Suppressor macrophage treated with lipopolysaccharide for 4 hours (primary cell): Measurements from ENCODE around the gene GRXCR1.
A peak's percentile ranks its signal among the peaks of the same experiment; 100 is the strongest.

Experiments used
- DNase-seq: peaks from one replicate; pipeline ENCODE4 v3.0.0-alpha.2; 2020

GRXCR1 gene

DNA sequence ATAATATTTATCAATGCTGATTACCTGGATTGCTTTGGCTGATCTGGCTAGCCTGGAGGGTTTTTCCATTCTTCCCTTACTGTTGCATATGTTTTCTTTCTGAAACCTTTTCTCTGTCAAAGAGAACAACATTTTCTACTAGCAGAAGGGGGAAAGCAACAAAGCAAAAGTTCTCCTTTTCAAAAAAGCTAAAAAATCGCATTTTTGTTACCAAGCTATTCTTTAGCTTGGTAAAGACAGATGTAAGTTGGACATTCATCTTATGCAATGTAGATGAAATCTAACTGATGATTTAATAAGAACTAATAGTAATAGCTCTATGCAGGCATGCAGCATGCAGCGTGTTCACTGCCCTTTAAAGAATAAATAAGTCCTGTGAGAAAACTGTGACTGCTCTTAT is at the start of gene GRXCR1:
TSS of gene GRXCR1 (plus strand) at position 301 of the 400 bp plus-strand sequence. CDS start 554 bp downstream, outside the sequence.
- DNase-seq: no peak

- no peak for DNase-seq
Observed at GRCh38 chr4:42843694-42844093, 48.8 kb upstream of the GRXCR1 start.

- no peak for DNase-seq
Observed at GRCh38 chr4:42844422-42845070, 48.0 kb upstream of the GRXCR1 start.

DNA sequence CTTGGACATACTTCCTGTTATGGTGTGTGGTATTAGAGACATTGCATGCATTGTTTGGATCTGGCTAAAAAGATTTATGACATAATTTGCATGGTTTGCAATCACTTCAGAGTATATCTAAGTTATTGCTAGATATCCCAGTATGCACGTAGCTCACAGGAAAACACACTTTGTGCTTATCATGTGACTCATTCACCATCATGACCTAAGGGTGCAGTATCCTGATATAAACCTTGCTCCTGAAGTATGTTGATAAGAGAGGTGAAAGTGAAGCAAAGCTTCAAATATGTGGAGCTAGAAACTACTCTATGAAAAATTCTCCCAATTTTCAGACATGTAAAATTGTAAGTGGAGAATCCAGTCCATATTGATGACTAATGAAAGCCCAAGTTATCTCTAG is 46.9 kb upstream of the GRXCR1 start:
- no peak for DNase-seq

- DNase-seq: no peak
Observed at GRCh38 chr4:42855779-42856178, 36.7 kb upstream of the GRXCR1 start.

DNA sequence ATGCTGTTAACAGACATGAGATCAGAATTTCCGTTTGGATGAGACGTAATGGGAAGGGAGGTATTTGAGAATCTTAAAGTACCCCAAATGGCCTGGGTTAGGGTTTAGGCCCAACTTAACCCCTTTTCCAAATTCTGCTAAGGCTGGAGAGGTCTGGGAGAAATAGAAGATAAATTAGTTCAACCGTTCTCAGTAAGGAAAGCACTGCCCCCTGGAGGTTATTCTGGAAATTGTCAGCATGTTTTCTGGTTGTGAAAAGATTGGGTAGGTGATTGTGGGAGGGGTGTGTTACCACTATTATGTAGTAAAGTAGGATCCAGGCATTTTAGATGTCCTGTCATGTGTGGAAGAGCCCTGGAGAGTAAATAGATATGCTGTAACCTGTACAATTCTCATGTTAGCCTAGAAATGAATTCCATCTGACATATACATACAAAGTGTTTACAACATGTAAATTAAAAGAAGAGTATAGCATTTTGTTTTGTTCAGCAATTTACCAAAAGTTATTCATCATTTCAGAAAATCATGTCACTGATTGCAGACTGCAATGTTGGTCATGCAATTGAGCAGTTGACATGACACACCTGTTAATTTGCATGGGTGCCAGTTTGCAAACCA is 26.8 kb upstream of the GRXCR1 start:
- DNase-seq: peak; percentile 66

DNA sequence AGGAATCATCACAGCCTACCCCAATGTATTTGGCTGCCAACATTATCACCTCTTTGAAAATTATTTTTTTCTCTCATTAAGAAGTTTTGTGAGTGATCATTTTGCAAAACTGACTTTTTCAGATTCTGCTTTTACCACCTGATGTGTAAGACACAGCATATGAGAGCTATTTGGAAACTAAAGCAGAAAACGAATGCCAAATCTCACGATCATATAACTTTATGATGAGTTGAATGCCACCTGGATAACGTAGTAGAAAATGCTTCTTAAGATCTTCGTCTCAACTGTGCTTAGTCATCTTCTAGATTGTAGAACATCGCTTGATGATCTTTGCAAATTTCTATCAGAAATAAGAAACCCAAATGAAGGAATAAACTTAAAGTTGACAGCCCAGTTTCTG is 21.3 kb upstream of the GRXCR1 start:
- no peak for DNase-seq

- no peak for DNase-seq
Observed at GRCh38 chr4:42871671-42872290, 20.7 kb upstream of the GRXCR1 start.

DNA sequence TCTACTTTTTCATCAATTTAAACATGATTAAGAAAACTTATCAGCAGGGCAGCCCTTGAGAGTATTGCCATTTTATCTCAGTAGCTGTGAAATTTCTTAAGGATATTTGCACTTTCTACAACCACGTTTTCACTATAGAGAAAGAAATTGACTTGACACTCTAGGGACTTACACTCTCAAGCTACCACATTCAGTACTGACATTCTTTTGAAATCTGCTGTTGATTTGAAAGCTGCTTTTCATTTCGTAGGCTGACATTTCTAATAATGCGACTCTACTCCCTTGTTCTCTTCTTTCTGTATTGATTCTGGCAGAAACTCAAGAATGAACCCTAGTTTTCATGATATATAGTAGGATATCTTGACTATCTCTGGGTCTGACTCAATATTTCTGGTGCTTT is 13.7 kb upstream of the GRXCR1 start:
- DNase-seq: no peak

GRCh38 chr4:42881253-42881652 is 11.3 kb upstream of the GRXCR1 start:
- no peak for DNase-seq

DNA sequence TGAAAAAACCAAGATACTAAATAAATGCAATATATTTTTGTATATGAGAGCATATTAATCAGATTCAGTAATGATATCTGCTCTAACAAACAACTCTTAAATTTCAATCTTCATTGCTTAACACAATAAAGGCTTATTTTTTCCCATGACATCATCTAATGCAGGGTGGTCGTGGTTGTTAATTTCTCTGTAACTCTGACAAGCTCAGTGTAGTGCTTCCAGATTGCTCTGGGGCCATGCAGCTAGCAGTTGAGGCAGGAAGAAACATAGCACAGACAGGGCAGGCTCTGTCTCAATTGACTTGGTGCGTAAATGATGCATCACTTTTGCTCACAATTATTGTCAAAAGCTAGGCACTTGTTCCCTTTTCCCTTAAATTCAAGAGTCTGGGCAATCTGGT is 869 bp upstream of the GRXCR1 start:
- DNase-seq: no peak

DNA sequence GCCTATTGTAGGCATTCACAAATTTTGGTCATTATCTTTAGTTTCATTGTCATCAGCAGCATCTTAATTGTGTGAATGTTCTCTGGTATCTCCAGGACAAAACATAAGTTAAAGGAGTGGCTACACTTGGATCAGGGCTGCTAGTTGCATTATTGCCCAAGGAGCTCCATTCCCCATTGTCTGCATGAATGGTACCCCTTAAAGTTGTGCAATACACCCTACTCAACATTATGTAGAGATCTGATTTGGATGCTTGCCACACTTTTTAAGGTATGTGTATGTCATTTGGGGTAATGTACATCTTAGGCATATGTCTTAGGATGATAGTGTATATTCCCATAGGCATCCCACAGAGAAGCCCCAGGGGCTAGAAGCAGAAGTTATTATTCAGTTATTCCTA is 2.9 kb downstream of the GRXCR1 start:
- no peak for DNase-seq

DNA sequence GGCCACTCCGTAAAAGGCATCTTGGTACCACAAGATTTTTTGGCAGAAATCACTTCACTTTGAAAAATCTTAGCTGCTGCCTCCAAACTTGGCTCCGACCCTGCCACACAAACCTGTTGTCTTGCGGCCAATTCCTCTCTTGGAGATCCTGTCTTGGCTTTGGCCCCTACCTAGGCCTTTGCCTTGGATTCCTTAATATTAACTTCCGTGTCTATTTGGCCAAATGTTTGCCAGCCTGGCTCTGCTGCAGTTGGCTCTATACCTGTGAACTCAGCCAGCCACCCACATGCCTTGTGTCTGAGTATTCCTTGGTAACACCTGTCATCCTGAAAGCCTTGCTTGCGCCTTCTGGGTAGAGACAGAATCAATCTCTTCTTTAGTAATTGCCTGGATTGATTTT is 12.5 kb downstream of the GRXCR1 start:
- no peak for DNase-seq

DNA sequence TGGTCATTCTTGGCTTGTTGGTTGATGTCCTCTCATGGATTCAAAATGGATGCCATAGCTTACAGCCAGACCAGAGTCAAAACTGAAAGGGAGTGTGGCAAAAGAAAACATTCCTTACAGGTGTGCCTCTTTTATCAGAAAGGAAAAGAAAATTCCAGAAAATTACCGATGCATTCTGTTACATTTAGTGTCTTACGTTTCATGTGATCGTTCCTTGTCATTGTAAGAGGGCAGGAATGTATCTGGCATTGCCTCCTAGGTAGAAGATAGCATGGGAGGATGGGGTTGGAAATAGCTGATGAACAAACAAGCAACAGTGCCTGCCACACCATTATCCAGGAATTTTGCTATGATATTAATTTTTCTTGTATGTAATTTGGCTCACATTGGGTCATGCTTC is 13.1 kb downstream of the GRXCR1 start:
- DNase-seq: no peak

DNA sequence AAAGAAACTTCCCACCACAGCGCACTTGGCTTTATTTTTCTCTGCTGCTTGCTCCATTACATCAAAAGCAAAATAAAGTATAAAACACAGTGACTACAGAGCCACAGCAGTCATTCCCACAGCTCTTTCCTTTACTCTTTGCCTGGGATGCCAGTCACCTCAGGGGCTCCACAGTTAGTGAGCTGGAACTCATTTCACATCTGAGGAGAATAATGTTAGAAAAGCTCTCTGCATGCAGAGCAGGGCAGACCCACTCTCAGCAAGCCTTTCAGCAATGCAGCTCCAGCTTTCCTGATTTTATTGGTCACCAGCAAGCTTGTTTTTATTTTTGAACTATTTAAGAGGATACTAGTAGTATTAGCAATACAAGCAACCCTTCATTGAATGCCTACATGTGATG is 13.8 kb downstream of the GRXCR1 start:
- no peak for DNase-seq

DNA sequence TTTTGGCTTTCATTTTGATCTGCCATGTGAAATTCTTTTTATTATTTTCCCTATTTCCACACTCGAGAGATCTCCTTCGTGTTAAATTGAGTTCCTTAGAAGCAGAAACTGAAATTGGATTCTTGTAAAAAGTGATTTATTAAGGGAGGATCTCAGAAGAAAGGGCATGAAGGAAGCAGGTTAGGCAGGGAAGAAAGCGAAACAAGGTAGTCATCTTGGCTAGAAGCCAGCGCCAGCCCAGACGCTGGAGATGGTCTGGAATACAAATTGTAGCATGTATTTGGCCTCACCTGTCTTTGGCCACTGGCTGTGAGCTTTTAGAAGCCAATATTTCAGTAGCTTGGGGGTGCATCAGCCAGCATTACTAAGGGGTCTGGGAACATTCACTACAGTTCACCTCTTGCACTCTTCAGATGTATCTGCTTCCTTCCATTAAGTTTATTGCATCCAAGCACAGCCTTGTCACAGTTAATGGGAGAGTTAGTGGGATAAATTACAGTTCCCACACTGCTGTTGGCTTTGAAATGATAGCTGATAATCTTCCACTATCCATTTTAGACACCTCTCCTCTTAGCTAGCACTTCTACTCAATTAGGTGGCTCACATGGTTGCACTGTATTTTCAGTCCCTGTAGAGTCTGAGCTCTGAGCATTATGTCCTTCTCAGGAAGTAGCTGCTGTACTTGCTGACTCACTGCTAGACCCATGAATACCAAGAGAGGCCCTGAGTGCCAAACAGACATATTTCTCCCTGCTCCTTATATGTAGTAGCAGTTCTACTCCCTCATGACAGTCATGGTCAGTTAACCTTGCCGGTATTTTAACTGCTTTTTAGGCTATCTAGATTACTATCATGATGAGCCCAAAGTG is 14.6 kb downstream of the GRXCR1 start:
- DNase-seq: no peak

DNA sequence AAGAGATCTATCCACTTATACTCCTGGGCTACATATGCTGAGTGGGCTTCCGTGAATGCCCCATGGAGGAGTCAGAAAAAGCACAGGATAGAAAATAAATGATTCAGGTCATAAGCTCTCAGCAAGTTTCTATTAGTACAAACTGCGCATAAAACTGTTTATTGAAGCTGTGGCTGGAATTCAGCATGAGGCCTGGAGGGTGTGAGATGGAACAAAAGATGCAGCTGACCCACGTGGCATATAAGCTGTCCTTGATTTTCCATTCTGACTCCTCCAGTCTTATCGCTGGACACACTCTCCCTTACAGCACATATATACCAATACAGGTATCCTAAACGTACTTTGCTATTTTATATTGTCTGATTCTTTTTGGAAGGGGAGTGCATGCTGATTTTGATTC is 17.9 kb downstream of the GRXCR1 start:
- no peak for DNase-seq

DNA sequence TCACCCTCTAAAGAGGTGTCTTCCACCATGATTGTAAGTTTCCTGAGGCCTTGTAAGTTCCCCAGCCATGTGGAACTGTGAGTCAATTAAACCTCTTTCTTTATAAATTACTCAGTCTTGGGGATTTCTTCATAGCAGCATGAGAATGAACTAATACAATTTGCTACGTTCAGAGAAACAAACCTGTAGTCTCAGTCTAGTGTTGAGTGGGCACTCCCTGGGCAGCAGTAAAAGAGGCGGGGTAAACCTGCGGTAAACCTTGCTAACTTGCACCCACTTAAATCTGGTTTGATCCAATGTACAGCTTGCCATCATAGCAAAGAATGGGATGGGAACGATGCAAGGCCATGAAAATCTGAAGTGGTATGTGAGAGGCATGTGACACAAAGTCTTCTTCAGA is 22.4 kb downstream of the GRXCR1 start:
- DNase-seq: no peak

- DNase-seq: no peak
Observed at GRCh38 chr4:42915484-42915883, 23.0 kb downstream of the GRXCR1 start.

- no peak for DNase-seq
Observed at GRCh38 chr4:42917296-42917695, 24.8 kb downstream of the GRXCR1 start.

- no peak for DNase-seq
Observed at GRCh38 chr4:42923431-42923830, 30.9 kb downstream of the GRXCR1 start.

GRCh38 chr4:42925921-42926320 is 33.4 kb downstream of the GRXCR1 start:
- DNase-seq: no peak

GRCh38 chr4:42927946-42928345 is 35.4 kb downstream of the GRXCR1 start:
- no peak for DNase-seq

- DNase-seq: no peak
Observed at GRCh38 chr4:42928582-42928981, 36.1 kb downstream of the GRXCR1 start.
